GM19193 (cell line): Measurements from ENCODE around the gene FBXO48.

Experiments
- POLR2A ChIP-seq: IDR thresholded peaks from 4 replicates; pipeline ENCODE4 v1.6.1; 2011; ENCODE audit not compliant: insufficient read depth, insufficient read length; ENCODE audit errors: extremely low read depth

The FBXO48 gene

DNA sequence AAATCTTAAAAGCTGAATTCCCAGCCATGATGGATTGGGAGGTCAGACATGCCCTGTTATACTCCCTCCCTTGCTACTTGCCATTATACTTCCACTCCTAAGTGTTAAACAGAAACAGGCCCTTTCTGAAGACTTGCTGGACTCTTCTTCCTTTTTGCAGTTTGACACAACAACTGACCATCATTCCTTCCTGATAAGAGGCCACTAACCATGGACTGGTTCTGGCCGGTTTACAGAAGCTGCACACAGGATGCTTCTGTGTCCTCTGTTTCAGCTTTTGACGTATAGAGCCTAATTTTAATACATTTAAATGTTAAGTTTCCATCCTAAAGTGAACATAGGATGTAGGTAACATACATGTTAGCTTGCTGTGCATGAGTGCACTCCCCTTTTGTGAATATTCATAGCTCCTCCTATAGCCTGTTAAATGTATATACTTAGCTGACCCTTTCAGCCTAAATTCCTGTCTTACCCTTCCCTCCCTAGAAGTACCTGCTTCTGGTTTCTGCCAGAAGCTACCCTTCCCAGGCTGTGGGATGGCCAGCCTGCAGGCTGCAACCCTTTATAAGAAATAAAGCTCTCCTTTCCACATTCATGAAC is 13.2 kb downstream of the FBXO48 start:
- no peak for TF ChIP-seq POLR2A

DNA sequence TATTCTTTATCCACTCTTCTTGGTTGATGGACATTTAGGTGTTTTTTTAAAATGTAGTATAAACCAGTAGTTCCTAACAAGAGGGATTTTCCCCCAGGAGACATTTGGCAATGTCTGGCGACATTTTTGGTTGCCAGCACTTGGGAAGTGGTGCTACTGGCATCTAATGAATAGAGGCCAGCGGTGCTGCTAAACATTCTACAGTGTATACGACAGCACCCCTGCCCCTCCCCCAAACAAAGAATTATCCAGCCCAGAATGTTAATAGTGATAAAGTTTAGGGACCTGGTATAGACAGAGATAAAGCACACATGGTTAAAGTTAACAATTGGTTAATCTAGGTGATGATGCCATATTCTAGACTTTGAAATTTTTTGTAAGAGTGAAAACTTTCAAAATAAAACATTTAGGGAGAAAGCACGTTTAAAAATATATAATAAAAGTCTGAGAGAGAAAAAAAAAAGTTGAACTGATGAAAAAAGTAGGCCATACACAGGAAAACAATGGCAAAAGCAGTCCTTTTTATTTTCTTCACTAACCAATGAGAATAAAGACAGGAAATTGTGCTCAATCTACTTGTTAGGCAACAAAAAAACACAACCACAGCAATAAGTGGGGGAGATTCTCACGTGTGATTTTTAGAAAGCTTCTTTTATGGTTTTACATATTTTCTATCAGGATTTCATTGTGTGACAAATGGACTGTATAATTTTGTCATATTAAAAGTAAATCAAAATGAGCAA is 14.8 kb downstream of the FBXO48 start:
- no peak for TF ChIP-seq POLR2A

DNA sequence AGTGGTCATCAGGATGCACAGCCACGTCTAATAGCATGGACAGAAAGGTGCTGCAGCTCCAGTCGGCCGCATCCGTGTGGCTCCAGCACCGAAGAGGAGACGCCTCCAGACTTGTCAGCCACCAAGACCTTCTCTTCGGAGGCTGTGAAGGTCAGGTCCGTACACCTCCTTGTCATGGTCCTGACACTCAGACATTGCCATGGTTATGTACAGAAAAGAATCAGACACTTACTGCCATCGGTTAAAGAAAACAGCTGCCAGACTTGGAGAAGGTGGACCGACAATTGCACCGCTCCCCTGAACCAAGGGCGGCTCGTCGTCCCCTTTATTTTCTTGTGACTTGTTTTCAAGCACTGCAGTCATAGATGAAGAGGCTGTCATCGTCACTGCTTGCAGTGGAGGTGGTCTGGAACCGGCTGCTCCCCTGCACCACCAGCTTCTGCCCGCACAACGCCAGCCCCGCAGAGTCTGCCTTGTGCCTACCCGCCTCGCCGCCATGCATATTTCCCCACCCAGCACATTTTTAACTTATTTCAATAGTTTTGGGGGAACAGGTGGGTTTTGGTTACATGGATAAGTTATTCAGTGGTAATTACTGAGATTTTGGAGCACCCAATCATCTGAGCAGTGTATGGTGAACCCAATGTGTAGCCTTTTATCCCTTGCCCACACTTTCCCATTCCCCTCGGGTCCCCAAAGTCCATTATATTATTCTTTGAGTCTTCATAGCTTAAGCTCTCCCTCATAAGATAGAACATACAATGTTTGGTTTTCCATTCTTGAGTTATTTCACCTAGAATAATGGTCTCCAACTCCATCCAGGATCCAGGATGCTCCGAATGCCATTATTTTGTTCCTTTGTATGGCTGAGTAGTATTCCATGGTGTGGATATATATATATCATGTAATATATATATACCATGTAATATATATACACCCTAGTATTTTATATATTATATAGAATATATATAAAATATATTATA is 18.1 kb downstream of the FBXO48 start:
- TF ChIP-seq POLR2A, result no peak

DNA sequence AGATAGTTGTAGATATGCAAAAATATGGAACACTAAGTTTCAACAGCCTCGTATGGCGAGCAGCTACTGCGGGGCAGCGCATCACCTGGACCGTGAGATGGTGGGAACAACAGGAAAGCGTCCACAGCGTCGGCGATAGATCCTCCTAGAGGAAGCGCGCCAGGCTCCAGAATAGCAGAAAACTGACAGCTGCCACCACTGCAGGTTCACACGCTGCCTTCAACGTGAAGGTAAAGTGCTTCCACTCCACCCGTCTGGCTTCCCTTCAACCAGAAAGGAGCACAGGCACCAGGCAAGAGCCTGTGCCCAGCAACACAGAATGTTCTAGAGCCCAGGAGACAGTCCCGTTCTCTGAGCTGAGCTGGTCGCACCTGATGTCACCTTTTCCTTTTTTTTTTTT is 20.0 kb downstream of the FBXO48 start:
- no peak for TF ChIP-seq POLR2A

DNA sequence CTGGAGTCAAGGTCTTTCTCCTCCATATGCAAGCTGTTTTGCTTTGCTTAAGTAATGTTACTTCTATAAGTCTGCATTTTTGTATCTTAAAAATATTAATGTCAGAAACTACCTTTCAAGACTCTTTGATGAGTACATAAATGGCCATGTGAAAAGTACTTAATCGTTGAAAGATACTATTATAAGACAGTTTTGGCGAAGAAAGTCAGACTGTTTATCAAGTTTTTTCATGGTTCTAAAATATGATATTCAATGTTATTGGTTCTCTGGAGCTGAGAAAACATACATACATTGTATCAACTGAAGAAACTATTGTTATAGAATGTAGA is 25.1 kb downstream of the FBXO48 start:
- TF ChIP-seq POLR2A, result no peak

DNA sequence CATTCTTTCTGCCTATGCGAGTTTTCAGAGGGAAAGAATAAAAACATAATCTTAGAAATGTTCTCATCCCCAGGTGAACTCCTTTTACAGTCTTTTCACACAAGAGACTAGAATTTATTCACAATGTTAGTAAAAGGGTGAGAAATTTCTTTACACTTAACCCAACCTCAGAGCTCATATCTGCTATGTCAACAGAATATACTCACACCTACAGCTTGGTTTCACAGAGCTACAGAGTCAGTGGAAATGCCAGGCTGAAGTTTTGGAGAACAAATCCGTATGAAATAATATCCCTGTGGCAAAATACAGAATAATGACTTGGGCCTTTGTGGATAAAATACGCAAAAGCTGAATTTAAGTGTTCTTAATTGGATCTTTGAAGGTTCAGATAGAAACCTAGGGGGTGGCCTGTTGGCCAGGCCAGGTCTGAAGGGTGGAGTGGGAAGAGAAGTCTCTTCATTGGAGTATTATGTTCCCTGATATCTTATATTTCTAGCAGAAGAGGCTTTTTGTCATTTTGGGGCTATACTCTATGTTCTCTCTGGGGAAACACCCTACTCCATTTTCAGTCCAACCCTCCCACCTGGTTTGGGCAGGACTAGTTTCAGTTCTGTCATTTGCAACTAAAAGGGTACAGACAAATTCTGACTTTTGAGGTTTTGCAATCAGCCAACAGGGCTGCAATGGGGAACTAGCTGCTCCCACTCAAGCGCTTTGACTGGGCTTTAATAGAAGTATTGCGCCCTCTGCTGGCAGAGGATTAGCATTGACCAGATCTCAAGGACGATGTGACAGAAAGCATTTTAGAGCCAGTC is 25.7 kb downstream of the FBXO48 start:
- TF ChIP-seq POLR2A, result no peak

DNA sequence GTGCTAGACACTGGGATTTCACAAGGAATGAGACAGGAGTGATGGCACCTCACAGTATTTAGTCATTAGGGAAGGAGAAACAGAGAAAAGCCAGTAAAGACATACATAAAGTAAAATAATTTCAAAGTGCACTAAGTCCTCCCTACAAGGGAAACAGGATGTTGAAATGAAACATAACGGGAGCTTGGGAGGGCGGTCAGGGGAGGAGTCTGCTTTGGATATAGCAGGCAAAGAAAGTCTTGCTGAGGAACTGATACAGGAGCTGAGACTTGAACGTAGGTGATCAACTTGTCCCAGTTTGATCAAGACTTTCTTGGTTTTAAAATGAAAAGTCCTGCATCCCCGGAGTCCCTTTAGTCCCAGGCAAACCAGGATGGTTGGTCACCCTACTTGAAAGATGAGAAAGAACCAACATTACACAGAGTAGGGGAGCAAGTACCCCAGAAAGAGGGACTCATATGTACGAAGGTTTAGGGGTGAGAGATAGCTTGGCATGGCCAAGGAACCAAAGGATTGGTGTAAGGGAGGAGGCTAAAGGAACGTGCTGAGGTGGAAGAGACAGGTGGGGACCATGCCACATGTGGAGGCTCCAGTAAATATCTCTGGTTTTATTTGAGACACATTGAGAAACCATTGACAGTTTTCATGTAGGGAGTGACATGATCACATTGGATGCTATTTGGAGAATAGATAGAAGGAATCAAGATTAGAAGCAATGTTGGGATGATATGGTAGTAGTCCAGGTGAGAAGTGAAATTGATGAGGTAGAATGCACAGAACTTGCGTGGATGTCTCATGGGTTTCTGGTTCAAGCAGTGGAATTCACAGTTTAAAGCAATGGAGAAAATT is 28.4 kb downstream of the FBXO48 start:
- TF ChIP-seq POLR2A, result peak; percentile 75

DNA sequence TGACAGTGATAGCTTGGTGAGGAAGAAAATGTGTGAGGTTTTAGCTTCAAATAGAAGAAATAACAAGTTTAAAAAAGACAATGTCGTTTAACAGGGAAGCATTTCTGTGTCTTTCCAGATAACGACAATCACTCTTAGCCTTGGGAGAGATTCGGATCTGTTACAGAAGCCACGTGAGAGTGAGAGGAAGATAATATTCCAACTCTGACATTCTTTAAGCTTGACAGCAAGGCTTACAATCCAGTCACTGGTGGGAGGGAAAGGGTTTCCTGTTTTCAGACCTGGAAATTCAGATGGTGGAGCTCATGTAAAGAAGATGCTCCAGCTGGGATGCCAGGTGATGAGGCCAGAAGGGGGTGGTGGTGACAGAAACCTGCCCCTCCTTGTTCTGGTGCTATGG is 30.8 kb downstream of the FBXO48 start:
- TF ChIP-seq POLR2A, result no peak

DNA sequence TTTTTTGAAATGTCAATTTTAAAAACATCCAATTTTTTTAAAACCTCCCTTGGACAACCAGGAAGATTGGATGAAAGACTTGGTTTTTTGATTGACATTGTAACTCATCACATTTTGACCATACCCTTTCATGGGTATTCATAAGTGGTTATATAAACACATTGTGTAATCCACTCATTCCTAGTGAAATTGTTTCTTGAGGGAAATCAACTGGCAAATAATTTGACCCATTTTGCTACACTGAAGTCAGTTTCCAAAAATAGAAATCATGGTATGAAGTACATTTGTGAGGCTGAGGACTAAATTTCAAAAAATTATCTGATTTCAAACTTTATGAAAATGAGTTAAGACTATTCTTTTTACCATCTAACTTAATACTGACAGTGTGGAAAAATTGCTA is 31.5 kb downstream of the FBXO48 start:
- TF ChIP-seq POLR2A, result no peak

DNA sequence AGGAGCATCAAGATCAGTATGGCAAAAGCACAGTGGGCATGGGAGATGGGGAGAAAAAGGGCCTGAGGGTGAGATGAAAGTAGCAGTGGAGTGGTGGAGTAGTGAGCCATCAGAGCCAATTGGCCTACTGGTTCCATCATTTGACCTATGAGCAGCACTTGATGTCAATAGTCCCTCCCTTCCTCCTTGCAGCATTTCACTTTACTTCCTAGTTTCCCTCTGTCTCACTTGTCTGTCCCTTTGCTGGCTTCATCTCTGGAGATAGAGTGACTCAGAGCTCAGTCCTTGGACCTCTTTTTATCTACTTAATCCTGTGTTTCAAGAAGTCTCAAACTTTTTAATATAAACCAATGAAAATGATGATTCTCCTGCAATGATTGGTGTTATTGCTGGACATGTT is 32.1 kb downstream of the FBXO48 start:
- no peak for TF ChIP-seq POLR2A

DNA sequence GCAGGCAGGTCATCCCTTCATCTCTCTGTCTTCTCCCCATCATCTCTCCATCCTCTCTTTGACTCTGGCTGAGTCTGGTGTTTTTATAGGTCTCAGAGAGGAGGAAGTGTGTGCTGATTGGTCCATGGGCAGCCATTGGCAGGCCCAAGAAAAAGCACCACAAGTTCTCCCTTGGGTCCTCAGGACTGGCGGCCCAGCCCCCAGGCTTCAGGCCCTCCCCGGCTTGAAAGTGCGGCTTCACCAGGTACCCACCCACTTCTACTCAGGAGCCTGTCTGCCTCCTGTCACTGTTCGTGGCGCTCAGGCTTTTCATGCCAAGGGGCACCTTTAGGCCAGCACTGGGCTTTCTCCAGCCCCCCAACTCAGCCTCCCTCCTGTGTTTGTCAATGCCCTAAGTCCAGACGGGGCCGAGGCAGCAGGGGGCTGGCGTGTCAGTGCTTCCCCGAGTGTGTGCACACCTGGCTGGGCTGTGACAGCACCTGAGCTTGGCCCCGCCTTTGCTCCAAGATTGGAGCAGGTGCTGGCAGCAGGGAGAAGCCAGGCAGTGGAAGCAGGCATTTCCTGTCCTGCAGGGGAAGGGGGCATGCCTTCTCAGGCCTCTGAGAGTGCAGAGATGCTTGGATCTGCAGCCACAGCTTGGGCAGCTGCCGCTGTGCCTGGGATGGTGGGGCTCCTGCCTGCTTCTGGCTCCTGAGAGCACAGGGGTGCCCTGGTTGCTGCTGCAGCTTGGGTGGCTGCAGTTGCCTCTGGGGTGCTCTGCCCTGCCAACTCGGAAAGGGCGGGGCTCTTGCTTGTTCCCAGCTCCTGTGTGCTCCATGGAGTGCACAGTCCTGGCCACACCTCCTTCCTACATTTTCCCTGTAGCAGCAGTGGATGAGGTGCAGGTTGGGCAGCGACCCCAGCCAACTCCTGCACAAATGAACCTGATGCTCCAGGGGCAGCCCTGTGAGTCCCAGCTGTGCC is 34.1 kb downstream of the FBXO48 start:
- no peak for TF ChIP-seq POLR2A

DNA sequence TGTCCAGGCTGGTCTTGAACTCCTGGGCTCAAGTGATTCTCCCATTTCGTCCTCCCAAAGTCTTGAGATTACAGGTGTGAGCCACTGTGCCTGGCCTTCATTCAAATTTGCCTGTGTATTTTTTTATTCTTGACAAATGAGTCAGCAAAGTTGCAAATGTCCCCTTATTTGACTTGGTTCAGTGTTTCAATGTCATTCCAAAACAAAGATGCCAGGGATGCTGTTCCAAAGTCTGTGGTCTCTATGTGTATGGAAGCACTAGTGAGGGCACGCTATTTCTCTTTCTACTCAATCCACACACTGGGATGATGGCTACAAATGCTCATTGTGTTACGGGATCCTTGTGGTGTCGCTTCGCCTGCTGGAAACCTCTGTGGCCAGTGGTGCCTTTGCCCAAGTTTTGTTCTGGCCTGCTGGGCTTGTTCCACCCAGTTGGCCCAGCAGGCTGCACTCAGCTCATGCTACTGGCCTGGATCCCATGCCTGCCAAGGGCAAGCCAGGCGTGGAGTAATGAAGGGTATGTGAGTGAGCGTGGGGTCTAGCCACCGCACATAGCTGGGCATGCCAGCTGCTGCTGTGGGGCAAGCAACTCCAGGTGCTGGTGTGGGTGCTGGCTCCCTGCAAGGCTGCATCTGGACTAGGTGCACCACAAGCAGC is 35.6 kb downstream of the FBXO48 start:
- TF ChIP-seq POLR2A, result no peak
